H1 (cell line): ENCODE data around the gene CYB5B. TPM values are rescaled to one million over a fixed set of nuclear protein-coding genes. Genes with fewer than 3 reads are reported as not detected.

Experiments used
- CTCF ChIA-PET: fragments of 300-600 bp; sonication (Branson Sonifier 250); formaldehyde crosslinking; loops from one replicate; lab custom pipeline; 2021; ENCODE audit not compliant: partially characterized antibody; lab: Charles Lee
- POLR2A ChIA-PET: fragments of 300-600 bp; sonication (Branson Sonifier 250); formaldehyde crosslinking; loops from one replicate; lab custom pipeline; 2021; ENCODE audit warnings: inconsistent platforms; ENCODE audit not compliant: partially characterized antibody; lab: Charles Lee
- DNase-seq, 2 experiments: peaks; one replicate each; pipeline versions ENCODE4 v3.0.0 to v3.0.0-alpha.2; 2010 to 2022; ENCODE audit warnings: low spot score in 2 of 2, low read depth in 1 of 2, mixed read lengths in 1 of 2
- FAIRE-seq: peaks from 2 replicates; lab custom pipeline; 2011; peaks lifted over from hg19 to GRCh38; lab: Jason Lieb, UNC
- H2AFZ ChIP-seq: 2 replicates; pipeline ENCODE4 v1.8.1; 2012; ENCODE audit warnings: low read length, inconsistent platforms
- H2AK5ac ChIP-seq: 2 replicates; pipeline ENCODE4 v1.6.1; 2013; ENCODE audit warnings: low read depth, low read length
- H2BK120ac ChIP-seq: replicated peaks from 2 replicates; pipeline ENCODE3; 2013; ENCODE audit warnings: low read depth, low read length, inconsistent platforms
- H2BK12ac ChIP-seq: 2 replicates; pipeline ENCODE4 v1.6.1; 2013; ENCODE audit warnings: low read depth, low read length
- H2BK15ac ChIP-seq: 2 replicates; pipeline ENCODE4 v1.6.1; 2013; ENCODE audit warnings: low read length
- H2BK20ac ChIP-seq: 2 replicates; pipeline ENCODE4 v1.6.1; 2013; ENCODE audit warnings: low read length
- H2BK5ac ChIP-seq: 2 replicates; pipeline ENCODE4 v1.6.1; 2013; ENCODE audit warnings: low read depth, low read length
- H3K14ac ChIP-seq: 2 replicates; pipeline ENCODE4 v1.6.1; 2013; ENCODE audit warnings: inconsistent platforms; ENCODE audit not compliant: insufficient read length
- H3K18ac ChIP-seq: 2 replicates; pipeline ENCODE4 v1.6.1; 2013; ENCODE audit warnings: low read length; ENCODE audit errors: extremely low read depth
- H3K23ac ChIP-seq: 2 replicates; pipeline ENCODE4 v1.6.1; 2013; ENCODE audit warnings: inconsistent platforms; ENCODE audit not compliant: insufficient read length
- H3K23me2 ChIP-seq: 2 replicates; pipeline ENCODE4 v1.6.1; 2013; ENCODE audit warnings: low read depth, low read length
- H3K27ac ChIP-seq: 2 replicates; pipeline ENCODE4 v1.6.1; 2011; ENCODE audit warnings: low read depth, low read length, inconsistent platforms
- H3K27me3 ChIP-seq, 4 experiments: replicated peaks in 1 of 4; 1 replicate in 1 of 4; 2 replicates in 3 of 4; pipeline versions ENCODE4 v1.6.1 to v1.8.1; 2011 to 2013; ENCODE audit warnings: low read length in 3 of 4, mild to moderate bottlenecking in 3 of 4, inconsistent platforms in 2 of 4, mixed read lengths in 2 of 4, moderate library complexity in 1 of 4; ENCODE audit not compliant: control insufficient read depth in 3 of 4, insufficient read depth in 3 of 4; ENCODE audit errors: extremely low read depth in 1 of 4
- H3K36me3 ChIP-seq, 4 experiments: 2 replicates each; pipeline versions ENCODE4 v1.6.1 to v1.8.1; 2011 to 2013; ENCODE audit warnings: mild to moderate bottlenecking in 4 of 4, low read length in 3 of 4, moderate library complexity in 2 of 4, control low read depth in 1 of 4, inconsistent platforms in 1 of 4; ENCODE audit not compliant: insufficient read depth in 4 of 4, control insufficient read depth in 2 of 4
- H3K4ac ChIP-seq: replicated peaks from 2 replicates; pipeline ENCODE3; 2013; ENCODE audit warnings: low read length, low read depth, mixed read lengths, inconsistent platforms; ENCODE audit not compliant: insufficient read length
- H3K4me1 ChIP-seq, 4 experiments: replicated peaks in 1 of 4; 1 replicate in 1 of 4; 2 replicates in 3 of 4; pipeline versions ENCODE4 v1.6.1 to v1.8.1; 2011 to 2013; ENCODE audit warnings: low read length in 3 of 4, inconsistent platforms in 2 of 4, mixed read lengths in 1 of 4; ENCODE audit not compliant: insufficient read depth in 4 of 4, control insufficient read depth in 3 of 4
- H3K4me2 ChIP-seq, 2 experiments: 2 replicates each; pipeline versions ENCODE4 v1.6.1 to v1.8.1; 2011 to 2013; ENCODE audit warnings: low read depth in 2 of 2, low read length in 2 of 2, control low read depth in 1 of 2, inconsistent platforms in 1 of 2, mild to moderate bottlenecking in 1 of 2; ENCODE audit not compliant: insufficient read depth in 1 of 2
- H3K4me3 ChIP-seq, 4 experiments: fragments of 200-600, 300-600 bp in 1 of 4; sonication (generic), shearing (Covaris generic), sonication (Bioruptor Twin) in 1 of 4; 2 replicates each; pipeline versions ENCODE4 v1.5.1 to v1.8.1; 2011 to 2016; ENCODE audit warnings: low read length in 4 of 4, low read depth in 3 of 4, control low read depth in 2 of 4, inconsistent platforms in 2 of 4, mild to moderate bottlenecking in 2 of 4, mixed read lengths in 1 of 4, moderate library complexity in 1 of 4; ENCODE audit not compliant: insufficient read depth in 2 of 4; ENCODE audit errors: extremely low read depth in 1 of 4
- H3K56ac ChIP-seq: replicated peaks from 2 replicates; pipeline ENCODE3; 2013; ENCODE audit warnings: low read depth, mild to moderate bottlenecking, mixed read lengths, low read length, inconsistent platforms; ENCODE audit not compliant: insufficient read length
- H3K79me1 ChIP-seq: 2 replicates; pipeline ENCODE4 v1.6.1; 2013; ENCODE audit warnings: low read depth, low read length, control low read depth
- H3K79me2 ChIP-seq, 2 experiments: 2 replicates each; pipeline versions ENCODE4 v1.6.1 to v1.8.1; 2012 to 2013; ENCODE audit warnings: low read length in 2 of 2, mild to moderate bottlenecking in 2 of 2, inconsistent platforms in 1 of 2; ENCODE audit not compliant: insufficient read depth in 2 of 2, control insufficient read depth in 1 of 2
- H3K9ac ChIP-seq, 4 experiments: replicated peaks in 1 of 4; 1 replicate in 1 of 4; 2 replicates in 3 of 4; pipeline versions ENCODE4 v1.6.1 to v1.8.1; 2011 to 2013; ENCODE audit warnings: low read depth in 3 of 4, low read length in 3 of 4, control low read depth in 2 of 4, mild to moderate bottlenecking in 2 of 4, moderate library complexity in 2 of 4, inconsistent platforms in 1 of 4; ENCODE audit errors: extremely low read depth in 1 of 4
- H3K9me3 ChIP-seq, 2 experiments: 2 replicates each; pipeline versions ENCODE4 v1.6.1 to v1.8.1; 2012 to 2013; ENCODE audit warnings: mild to moderate bottlenecking in 2 of 2, moderate library complexity in 2 of 2, control low read depth in 1 of 2, inconsistent platforms in 1 of 2, low read depth in 1 of 2, low read length in 1 of 2, mixed read lengths in 1 of 2; ENCODE audit not compliant: insufficient read depth in 2 of 2
- H4K20me1 ChIP-seq, 2 experiments: replicated peaks in 1 of 2; 2 replicates each; pipeline versions ENCODE3 to v1.8.1; 2011 to 2013; ENCODE audit warnings: inconsistent platforms in 2 of 2, low read length in 2 of 2, mild to moderate bottlenecking in 1 of 2; ENCODE audit not compliant: insufficient read depth in 2 of 2, control insufficient read depth in 1 of 2
- H4K5ac ChIP-seq: 2 replicates; pipeline ENCODE4 v1.6.1; 2013; ENCODE audit warnings: low read length, low read depth, mixed read lengths, inconsistent platforms; ENCODE audit not compliant: insufficient read length
- H4K8ac ChIP-seq: 2 replicates; pipeline ENCODE4 v1.8.0; 2013; ENCODE audit warnings: mild to moderate bottlenecking, moderate library complexity, low read length, inconsistent platforms; ENCODE audit not compliant: insufficient read depth; ENCODE audit errors: extremely low read depth
- H4K91ac ChIP-seq: replicated peaks from 2 replicates; pipeline ENCODE3; 2013; ENCODE audit warnings: low read length, mixed read lengths, inconsistent platforms; ENCODE audit not compliant: insufficient read length
- ATF2 ChIP-seq: IDR thresholded peaks from 2 replicates; pipeline ENCODE4 v1.6.1; 2012; ENCODE audit warnings: low read length, inconsistent platforms
- JUND ChIP-seq: IDR thresholded peaks from 2 replicates; pipeline ENCODE4 v1.6.1; 2011; ENCODE audit warnings: mild to moderate bottlenecking, improper control_type of control experiment, low read length
- POLR2AphosphoS5 ChIP-seq: IDR thresholded peaks from 2 replicates; pipeline ENCODE4 v1.6.1; 2011; ENCODE audit warnings: low read depth, low read length
- RAD21 ChIP-seq, 2 experiments: IDR thresholded peaks in 1 of 2; conservative IDR thresholded peaks in 1 of 2; 2 replicates each; pipeline ENCODE4 v1.6.1; 2011; ENCODE audit warnings: low read depth in 2 of 2, low read length in 2 of 2, improper control_type of control experiment in 1 of 2, inconsistent platforms in 1 of 2, mild to moderate bottlenecking in 1 of 2, moderate library complexity in 1 of 2
- RNF2 ChIP-seq: fragments of 200-900, 300-1000 bp; sonication (generic); IDR thresholded peaks from 2 replicates; pipeline ENCODE4 v1.7.1; 2016; ENCODE audit warnings: borderline replicate concordance, low read depth, mild to moderate bottlenecking, antibody characterized with exemption, low read length; ENCODE audit not compliant: poor library complexity, severe bottlenecking; ENCODE audit errors: missing control alignments
- RXRA ChIP-seq: IDR thresholded peaks from 2 replicates; pipeline ENCODE4 v1.6.1; 2011; ENCODE audit warnings: low read depth, mild to moderate bottlenecking, low read length, moderate library complexity; ENCODE audit not compliant: insufficient read depth
- SAP30 ChIP-seq: fragments of 300-600 bp; sonication (generic); IDR thresholded peaks from 2 replicates; pipeline ENCODE4 v1.7.1; 2012; ENCODE audit warnings: low read length, moderate library complexity, mild to moderate bottlenecking, inconsistent platforms; ENCODE audit not compliant: insufficient read depth, insufficient replicate concordance
- SIX5 ChIP-seq: IDR thresholded peaks from 2 replicates; pipeline ENCODE4 v1.6.1; 2011; ENCODE audit warnings: mild to moderate bottlenecking, low read depth, low read length
- SP2 ChIP-seq: IDR thresholded peaks from 2 replicates; pipeline ENCODE4 v1.6.1; 2012; ENCODE audit warnings: mild to moderate bottlenecking, low read length, inconsistent platforms
- ZNF274 ChIP-seq: IDR thresholded peaks from 2 replicates; pipeline ENCODE4 v1.7.0; 2012; ENCODE audit warnings: low read length, borderline replicate concordance; ENCODE audit errors: extremely low read depth
- WGBS, 2 experiments: shearing (Covaris generic) in 1 of 2; methylation state at CpG; one replicate each; pipeline versions ENCODE4 v1.1.6 to v1.1.7; 2013 to 2015; ENCODE audit warnings: low lambda C conversion rate in 2 of 2, mixed read lengths in 2 of 2, inconsistent platforms in 1 of 2, low coverage in 1 of 2, missing lambda C conversion rate in 1 of 2; ENCODE audit not compliant: insufficient replicate concordance in 2 of 2, insufficient coverage in 1 of 2, insufficient read length in 1 of 2; ENCODE audit errors: extremely low coverage in 1 of 2, missing lambda C conversion rate in 1 of 2; 5-methylcytosine and 5-hydroxymethylcytosine counted together
- polyA plus RNA-seq, 7 experiments: library from polyadenylated mRNA; depleted of rRNA in 3 of 7; stranded (reverse) in 5 of 7; unstranded in 2 of 7; fragments of >200 nt in 5 of 7; fragments of 200-250 nt in 2 of 7; gene quantifications; 1 replicate in 5 of 7; 2 replicates in 1 of 7; 4 replicates in 1 of 7; pipeline versions ENCODE4 v1.2.1 to v1.2.3, GENCODE V29; 2011 to 2013; ENCODE audit warnings: missing spikeins in 2 of 7, mixed read lengths in 2 of 7
- total RNA-seq: library from RNA; stranded (reverse); fragmentation: NEBNext Ultra II Directional; extraction: Animal tissue kit (Norgen Biotek cat#: 25700); gene quantifications from 2 replicates; pipeline ENCODE4 v1.2.1, GENCODE V29; 2021

The CYB5B gene
- total and polyA plus RNA-seq, 2 of the 8 experiments (the other 6 are each of a cell fraction or from before 2014, with no cell fraction given), result 108 to 127 TPM

DNA sequence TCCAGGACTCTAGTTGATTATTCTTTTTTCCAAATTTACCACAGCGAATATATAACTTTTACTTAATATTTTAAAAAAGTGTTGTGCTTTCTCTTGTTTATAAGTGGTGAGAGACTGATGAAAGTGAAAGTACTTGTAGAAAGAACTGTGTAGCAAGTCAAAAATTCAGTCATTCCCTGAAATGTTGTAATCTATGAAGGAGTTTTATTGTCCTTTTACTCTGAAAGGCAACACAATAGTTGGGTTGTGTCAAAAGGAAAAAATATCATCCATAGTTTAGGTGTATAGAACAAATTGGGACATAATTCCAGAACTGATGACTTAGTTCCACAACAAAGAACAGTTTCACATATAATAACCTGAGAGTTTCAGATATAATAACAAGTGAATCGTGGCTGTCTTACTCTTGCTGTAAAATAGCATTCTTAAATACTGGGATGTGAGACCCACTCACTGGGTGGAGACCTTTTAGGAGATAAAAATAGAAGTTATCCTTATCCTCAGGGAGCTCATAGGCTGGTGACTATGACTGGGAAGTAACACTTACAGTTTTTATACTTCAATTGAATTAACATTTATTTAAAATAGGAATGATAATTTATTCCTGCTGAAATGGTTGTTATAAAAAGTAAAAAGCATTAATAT is 20.6 kb downstream of the CYB5B start:
- no peak overlapping the region for H2AK5ac ChIP-seq
- H2BK12ac ChIP-seq, result no peak overlapping the region
- no peaks in the 10 kb centered on the region for H3K23me2 ChIP-seq
- no peaks in the 10 kb centered on the region; the same call in 1 of the 2 replicates for H3K79me1 ChIP-seq
- FAIRE-seq (no peak), DNase-seq (no peak)
- H2BK120ac ChIP-seq, result no peak overlapping the region
- H4K91ac ChIP-seq, result no peak overlapping the region
- 98% methylated on average over 2 of the region's 2 CpGs; no CpG with 5 or more reads in 1 of the 2 experiments for WGBS, 2 experiments
- no peak overlapping the region for H4K5ac ChIP-seq
- H3K4me1 ChIP-seq, result no peaks in the 10 kb centered on the region
- H2AFZ ChIP-seq, result no peak overlapping the region
- peaks cover 0 to 19% (median 8%) of the 10 kb centered on the region in 4 experiments; a peak in 5 of 8 replicates for H3K36me3 ChIP-seq
- H3K79me2 ChIP-seq, result peaks cover 0 to 40% of the 10 kb centered on the region in 2 experiments; a peak in 2 of 4 replicates
- no peak overlapping the region for H3K4ac ChIP-seq
- no peak overlapping the region for H3K4me2 ChIP-seq
- no peak overlapping the region for H3K27ac ChIP-seq
- no peak overlapping the region for H3K9ac ChIP-seq
- H4K8ac ChIP-seq, result no peak overlapping the region
- ChIA-PET CTCF (interaction anchor here (0.8 to 1.1 kb wide), 2 partner anchors 16 to 47 kb away, joined by 3 read pairs; no protein-coding TSS in a partner anchor), POLR2A (interaction anchor here (0.8 kb wide), 1 partner anchor 20 kb away, joined by 3 read pairs; the partner anchor contains the start of gene CYB5B)
- peaks cover 0 to 7% of the 10 kb centered on the region in 2 experiments for H4K20me1 ChIP-seq
- H3K9me3 ChIP-seq, result no peaks in the 10 kb centered on the region
- H3K18ac ChIP-seq, result no peak overlapping the region
- H2BK5ac ChIP-seq, result no peak overlapping the region
- no peak overlapping the region for H3K56ac ChIP-seq
- no peak overlapping the region for H3K14ac ChIP-seq
- H3K23ac ChIP-seq, result no peak overlapping the region
- H3K27me3 ChIP-seq, result no peaks in the 10 kb centered on the region
- H2BK20ac ChIP-seq, result no peak overlapping the region
- no peak overlapping the region for H2BK15ac ChIP-seq
- no peak overlapping the region for H3K4me3 ChIP-seq
- no peak for TF ChIP-seq RAD21 (IDR thresholded peaks at IDR 0.05 in 1 of 2, conservative IDR thresholded peaks at IDR 0.05 in 1 of 2; ENCODE audit: low read depth in 2 of 2, low read length in 2 of 2)
- TF ChIP-seq ATF2, result no peak
- no peak for TF ChIP-seq SP2
- TF ChIP-seq RNF2, result no peak
- no peak for TF ChIP-seq ZNF274
- no peak for TF ChIP-seq JUND
- TF ChIP-seq RXRA, result no peak
- TF ChIP-seq SAP30, result no peak
- TF ChIP-seq SIX5, result no peak
- TF ChIP-seq POLR2AphosphoS5, result no peak
